PC-9 (cell line): Measurements from ENCODE around the gene DDX56. TPM values are rescaled to one million over a fixed set of nuclear protein-coding genes. Genes with fewer than 3 reads are reported as not detected.

Experiments
- BruUV-seq: library from RNA; stranded (reverse); fragments of 400-500 nt; replicated peaks from 2 replicates; lab custom pipeline; 2021; lab: Mats Ljungman, UMichigan
- CTCF ChIA-PET: fragments of 300-600 bp; sonication (Branson Sonifier 250); formaldehyde crosslinking; loops from one replicate; lab custom pipeline; 2022; ENCODE audit warnings: antibody characterized with exemption; lab: Charles Lee
- POLR2A ChIA-PET: fragments of 300-600 bp; sonication (Branson Sonifier 250); formaldehyde crosslinking; loops from one replicate; lab custom pipeline; 2022; ENCODE audit warnings: antibody characterized with exemption; ENCODE audit not compliant: unreplicated experiment; lab: Charles Lee
- DNase-seq, 2 experiments: peaks; one replicate each; pipeline versions ENCODE4 v3.0.0 to v3.0.0-alpha.2; 2015 to 2022; ENCODE audit warnings: mixed read lengths in 1 of 2
- H2AFZ ChIP-seq: fragments of 200-600 bp; sonication (generic); 2 replicates; pipeline ENCODE4 v1.8.1; 2017; ENCODE audit warnings: antibody characterized with exemption
- H3F3A ChIP-seq: fragments of 200-600 bp; sonication (generic); 2 replicates; pipeline ENCODE4 v1.8.1; 2017; ENCODE audit warnings: antibody characterized with exemption, mild to moderate bottlenecking, low read depth; ENCODE audit not compliant: insufficient read depth
- H3K27ac ChIP-seq: fragments of 200-600 bp; sonication (generic); 2 replicates; pipeline ENCODE4 v1.6.1; 2016; ENCODE audit warnings: mixed run types
- H3K27me3 ChIP-seq: fragments of 200-600 bp; sonication (generic); 2 replicates; pipeline ENCODE4 v1.6.1; 2016; ENCODE audit warnings: low read depth, mixed run types; ENCODE audit not compliant: insufficient read depth
- H3K36me3 ChIP-seq: fragments of 200-600 bp; sonication (generic); 2 replicates; pipeline ENCODE4 v1.6.1; 2016; ENCODE audit warnings: low read depth, mixed run types
- H3K4me1 ChIP-seq: fragments of 200-600 bp; sonication (generic); replicated peaks from 2 replicates; pipeline ENCODE4 v1.6.1; 2016; ENCODE audit warnings: mixed run types; ENCODE audit not compliant: insufficient read depth
- H3K4me2 ChIP-seq: fragments of 200-600 bp; sonication (generic); 2 replicates; pipeline ENCODE4 v1.6.1; 2017; ENCODE audit warnings: mixed run types
- H3K4me3 ChIP-seq: fragments of 200-600 bp; sonication (generic); 2 replicates; pipeline ENCODE4 v1.6.1; 2016; ENCODE audit warnings: mixed run types
- H3K79me2 ChIP-seq: fragments of 200-600 bp; sonication (generic); 2 replicates; pipeline ENCODE4 v1.6.1; 2017; ENCODE audit warnings: low read depth, mixed run types
- H3K9me2 ChIP-seq: fragments of 200-600 bp; sonication (generic); 2 replicates; pipeline ENCODE4 v1.8.1; 2017; ENCODE audit warnings: mild to moderate bottlenecking; ENCODE audit not compliant: insufficient read depth
- H3K9me3 ChIP-seq: fragments of 200-600 bp; sonication (generic); 2 replicates; pipeline ENCODE4 v1.8.1; 2016; ENCODE audit warnings: low read depth; ENCODE audit not compliant: insufficient read depth
- H4K20me1 ChIP-seq: fragments of 200-600 bp; sonication (generic); 2 replicates; pipeline ENCODE4 v1.8.1; 2017; ENCODE audit not compliant: insufficient read depth
- CTCF ChIP-seq: fragments of 200-600 bp; sonication (generic); conservative IDR thresholded peaks from 2 replicates; pipeline ENCODE4 v1.6.1; 2017; ENCODE audit warnings: mixed run types, antibody characterized with exemption, mild to moderate bottlenecking, moderate library complexity
- EZH2 ChIP-seq: fragments of 200-600 bp; sonication (generic); IDR thresholded peaks from 2 replicates; pipeline ENCODE4 v1.8.0; 2017; ENCODE audit warnings: antibody characterized with exemption, low read depth
- intact Hi-C: fragments of 100-400 bp; cut with micrococcal nuclease; formaldehyde crosslinking; loops from one replicate; pipeline ENCODE4 v1.10.0; 2022; ENCODE audit not compliant: unreplicated experiment
- total RNA-seq: library from RNA; stranded (reverse); gene quantifications from 2 replicates; pipeline ENCODE4 v1.2.3, GENCODE V29; 2021

DDX56 gene
- total RNA-seq, 1 experiment from 2014 or later = 113 TPM

GRCh38 chr7:44524811-44525388 is 48.8 kb downstream of the DDX56 start:
- H2AFZ ChIP-seq = no peak overlapping the region

GRCh38 chr7:44522315-44522714 is 51.4 kb downstream of the DDX56 start:
- no peak overlapping the region for H3K27ac ChIP-seq
- BruUV-seq = no TSS peak
- H3K79me2 ChIP-seq = no peaks in the 10 kb centered on the region
- DNase-seq = no peak
- H3K4me1 ChIP-seq = no peaks in the 10 kb centered on the region
- H3K9me2 ChIP-seq = no peaks in the 10 kb centered on the region
- no peak overlapping the region for H2AFZ ChIP-seq
- no peaks in the 10 kb centered on the region for H3K27me3 ChIP-seq
- ChIA-PET CTCF (no interaction called here), POLR2A (no interaction called here)
- TF ChIP-seq CTCF (no peak), EZH2 (no peak)
- H3K4me2 ChIP-seq = no peak overlapping the region
- intact Hi-C loops = no loop called here
- no peaks in the 10 kb centered on the region for H3K36me3 ChIP-seq
- 0 out of 2 replicates have a peak, but pooled peaks cover 7% of the 10 kb centered on the region for H3K9me3 ChIP-seq
- no peaks in the 10 kb centered on the region for H4K20me1 ChIP-seq
- no peaks in the 10 kb centered on the region for H3F3A ChIP-seq
- no peak overlapping the region for H3K4me3 ChIP-seq

More at GRCh38 chr7:44524811-44525388, 48.8 kb downstream of the DDX56 start:
- no peaks in the 10 kb centered on the region for H3K4me1 ChIP-seq
- POLR2A ChIA-PET = no interaction called here
- no peaks in the 10 kb centered on the region for H4K20me1 ChIP-seq
- H3K9me3 ChIP-seq = 0 out of 2 replicates have a peak, but pooled peaks cover 7% of the 10 kb centered on the region
- no peak overlapping the region for H3K4me2 ChIP-seq
- H3K4me3 ChIP-seq = no peak overlapping the region
- H3K27me3 ChIP-seq = no peaks in the 10 kb centered on the region
- no peaks in the 10 kb centered on the region for H3F3A ChIP-seq
- intact Hi-C loops = no loop called here
- H3K79me2 ChIP-seq = no peaks in the 10 kb centered on the region
- no peak for DNase-seq
- no peak overlapping the region for H3K27ac ChIP-seq
- TF ChIP-seq EZH2 (no peak), CTCF (no peak)
- CTCF ChIA-PET = no interaction called here
- H3K36me3 ChIP-seq = no peaks in the 10 kb centered on the region
- BruUV-seq = no TSS peak
- H3K9me2 ChIP-seq = no peaks in the 10 kb centered on the region

GRCh38 chr7:44521347-44522095 is 52.2 kb downstream of the DDX56 start:
- H3K4me3 ChIP-seq = no peak overlapping the region
- 0 out of 2 replicates have a peak, but pooled peaks cover 7% of the 10 kb centered on the region for H3K9me3 ChIP-seq
- H3K4me2 ChIP-seq = no peak overlapping the region
- H3F3A ChIP-seq = no peaks in the 10 kb centered on the region
- no peaks in the 10 kb centered on the region for H3K79me2 ChIP-seq
- H4K20me1 ChIP-seq = no peaks in the 10 kb centered on the region
- BruUV-seq = no TSS peak
- TF ChIP-seq CTCF (no peak), EZH2 (no peak)
- no peak overlapping the region for H2AFZ ChIP-seq
- ChIA-PET CTCF (no interaction called here), POLR2A (no interaction called here)
- intact Hi-C loops = no loop called here
- no peaks in the 10 kb centered on the region for H3K36me3 ChIP-seq
- H3K27me3 ChIP-seq = no peaks in the 10 kb centered on the region
- no peaks in the 10 kb centered on the region for H3K9me2 ChIP-seq
- no peak for DNase-seq
- H3K4me1 ChIP-seq = no peaks in the 10 kb centered on the region
- no peak overlapping the region for H3K27ac ChIP-seq
